Astrocyte of the hippocampus (primary cell): ENCODE data around the gene SLC29A3.
"Not testable (repeated sequence)": the region's sequence is repeated elsewhere in the genome, so short reads cannot be mapped to it uniquely, and the experiment has no call there.

ENCODE experiments used
- DNase-seq: peaks from one replicate; pipeline ENCODE4 v3.0.0; 2011; ENCODE audit warnings: low read depth, low spot score

Gene SLC29A3

DNA sequence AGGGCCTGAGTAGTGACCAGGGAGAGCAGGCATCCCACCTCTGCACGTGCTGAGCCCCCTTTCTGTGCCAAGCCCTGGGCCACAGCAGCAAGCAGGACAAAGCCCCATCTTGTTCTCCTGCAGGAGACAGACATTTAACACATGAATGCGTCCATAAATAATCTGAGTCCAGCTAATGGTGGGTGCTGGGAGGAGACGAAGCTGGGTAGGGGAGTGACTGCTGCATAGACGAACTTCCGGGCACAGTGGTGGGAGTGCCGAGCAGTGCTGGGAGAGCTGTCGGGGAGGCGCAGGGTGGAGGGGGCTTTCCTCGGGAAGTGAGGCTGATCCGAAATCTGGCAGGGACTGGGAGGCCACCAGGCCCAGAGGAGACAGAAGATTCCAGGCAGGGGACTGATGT lies 35.2 kb upstream of the SLC29A3 start:
- no peak for DNase-seq

- DNase-seq, result no peak
Observed at GRCh38 chr10:71284544-71285179, 34.4 kb upstream of the SLC29A3 start.

DNA sequence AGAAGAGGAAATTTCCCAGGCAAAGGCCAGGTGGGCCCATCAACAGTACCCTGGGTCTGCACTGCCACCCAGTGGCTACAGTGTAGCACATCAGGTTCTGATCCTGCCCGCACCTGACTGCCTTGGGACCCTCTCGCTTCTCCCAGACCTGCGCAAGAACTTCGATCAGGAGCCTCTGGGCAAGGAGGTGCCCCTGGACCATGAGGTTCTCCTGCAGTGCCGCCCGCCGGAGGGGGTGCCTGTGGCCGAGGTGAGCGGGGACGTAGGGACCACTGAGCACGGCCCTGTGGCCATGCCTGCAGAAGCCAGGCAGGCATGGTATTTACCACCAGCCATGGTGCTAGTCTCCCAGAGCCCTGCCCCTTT lies 33.9 kb upstream of the SLC29A3 start:
- peak; percentile 66 for DNase-seq

DNA sequence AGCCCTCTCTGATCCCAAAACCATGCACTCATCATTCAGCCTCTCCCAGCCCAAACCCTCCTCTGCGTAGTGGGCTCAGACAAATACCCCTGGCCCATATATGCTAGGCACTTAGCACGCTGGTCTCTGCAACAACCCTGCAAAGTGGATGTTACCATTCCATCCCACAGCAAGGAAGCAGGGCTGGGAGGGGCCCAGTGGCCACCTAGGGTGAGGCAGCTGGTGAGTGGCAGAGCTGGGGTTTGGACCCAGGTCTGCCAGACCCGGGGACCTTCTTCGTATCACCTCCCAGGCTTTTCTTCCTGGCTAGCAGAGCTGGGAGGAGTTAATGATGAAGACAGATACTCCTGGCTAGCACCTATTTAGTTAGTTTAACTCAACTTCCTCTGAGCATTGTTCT lies 33.1 kb upstream of the SLC29A3 start:
- no peak for DNase-seq

DNA sequence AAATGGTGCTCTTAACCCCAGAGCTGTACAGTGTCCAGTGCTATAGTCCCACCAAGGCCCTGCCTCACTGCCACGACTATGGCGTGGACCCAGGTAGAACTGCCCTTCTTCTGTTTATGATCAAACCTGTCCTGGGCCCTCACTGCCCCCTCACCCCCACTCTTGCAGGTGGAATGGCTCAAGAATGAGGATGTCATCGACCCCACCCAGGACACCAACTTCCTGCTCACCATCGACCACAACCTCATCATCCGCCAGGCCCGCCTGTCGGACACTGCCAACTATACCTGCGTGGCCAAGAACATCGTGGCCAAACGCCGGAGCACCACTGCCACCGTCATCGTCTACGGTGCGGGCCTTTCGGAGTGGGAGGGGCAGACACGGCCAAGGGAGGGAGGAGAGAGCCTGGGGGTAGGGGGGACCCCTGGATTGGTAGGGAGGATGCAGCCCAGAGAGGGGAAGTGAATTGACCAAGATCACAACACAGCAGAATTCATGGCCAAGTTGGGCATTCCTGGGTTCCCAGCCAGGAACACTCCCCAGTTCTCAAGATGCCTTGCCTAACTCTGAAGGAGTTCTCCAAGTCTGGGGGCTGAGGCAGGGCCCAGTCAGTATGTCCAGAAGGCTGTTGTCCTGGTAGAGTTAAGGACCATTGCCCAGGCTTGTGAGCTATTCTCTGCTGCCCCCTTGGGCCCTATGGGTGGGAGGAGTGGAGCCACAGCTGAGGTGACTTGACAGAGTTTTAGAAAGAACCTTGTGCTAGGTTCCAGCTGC lies 32.4 kb upstream of the SLC29A3 start:
- DNase-seq, result no peak

DNA sequence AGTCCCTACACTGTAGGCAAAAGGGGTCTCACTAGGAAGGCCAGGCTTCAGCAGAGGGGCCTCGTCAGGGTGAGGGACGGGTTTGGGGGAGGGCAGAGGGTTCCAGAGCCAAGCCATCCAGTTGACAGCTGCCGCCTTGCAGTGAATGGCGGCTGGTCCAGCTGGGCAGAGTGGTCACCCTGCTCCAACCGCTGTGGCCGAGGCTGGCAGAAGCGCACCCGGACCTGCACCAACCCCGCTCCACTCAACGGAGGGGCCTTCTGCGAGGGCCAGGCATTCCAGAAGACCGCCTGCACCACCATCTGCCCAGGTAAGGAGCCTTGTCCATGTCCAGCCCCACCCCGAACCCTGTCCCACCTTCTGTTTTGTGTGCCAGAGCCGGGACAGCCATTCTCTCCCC lies 31.6 kb upstream of the SLC29A3 start:
- DNase-seq, result no peak

DNA sequence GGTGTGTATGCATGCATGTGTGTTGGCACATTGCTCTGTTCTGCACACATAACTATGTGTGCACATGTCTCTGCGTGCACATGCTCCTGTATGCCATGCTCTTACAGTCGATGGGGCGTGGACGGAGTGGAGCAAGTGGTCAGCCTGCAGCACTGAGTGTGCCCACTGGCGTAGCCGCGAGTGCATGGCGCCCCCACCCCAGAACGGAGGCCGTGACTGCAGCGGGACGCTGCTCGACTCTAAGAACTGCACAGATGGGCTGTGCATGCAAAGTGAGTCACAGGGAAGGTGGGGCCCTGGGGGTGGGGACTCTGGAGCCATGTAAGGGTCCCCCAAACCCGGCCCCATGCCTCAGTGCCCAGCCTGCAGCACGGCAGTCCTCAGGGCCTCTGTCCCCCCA lies 30.6 kb upstream of the SLC29A3 start:
- no peak for DNase-seq

DNA sequence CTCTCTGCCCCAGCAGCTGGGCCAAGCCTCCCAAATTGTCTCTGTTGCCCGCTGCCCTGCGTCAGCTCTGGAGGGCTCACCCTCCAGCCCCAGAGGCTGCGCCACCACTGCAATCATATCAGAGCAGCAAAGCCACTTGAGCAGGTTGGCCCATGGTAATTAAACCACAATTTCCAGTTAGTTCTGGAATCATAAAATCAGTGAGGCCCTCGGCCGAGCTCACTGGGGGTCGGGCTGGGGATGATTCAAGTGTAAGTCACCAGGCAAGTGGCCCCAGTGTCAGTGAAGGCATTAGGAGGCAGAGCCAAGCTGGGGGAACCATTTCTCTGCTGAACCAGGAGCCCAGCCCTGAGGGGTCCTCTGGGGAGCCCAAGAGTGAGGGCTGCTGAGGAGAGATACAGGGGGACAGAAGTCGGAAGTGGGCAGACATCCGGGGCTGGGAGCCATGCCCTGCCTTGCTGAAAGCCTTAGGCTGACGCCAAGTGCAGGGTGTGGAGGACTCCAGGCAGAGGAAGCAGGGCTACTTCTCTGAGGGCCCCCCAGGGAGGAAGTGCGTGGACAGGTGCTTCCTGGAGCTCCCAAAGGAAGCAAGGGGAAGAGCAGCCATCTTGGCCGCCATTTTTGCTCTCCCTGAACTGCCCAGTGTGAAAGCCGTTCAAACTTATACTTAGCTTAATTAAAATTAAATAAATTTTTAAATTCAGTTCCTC lies 29.5 kb upstream of the SLC29A3 start:
- DNase-seq, result no peak

DNA sequence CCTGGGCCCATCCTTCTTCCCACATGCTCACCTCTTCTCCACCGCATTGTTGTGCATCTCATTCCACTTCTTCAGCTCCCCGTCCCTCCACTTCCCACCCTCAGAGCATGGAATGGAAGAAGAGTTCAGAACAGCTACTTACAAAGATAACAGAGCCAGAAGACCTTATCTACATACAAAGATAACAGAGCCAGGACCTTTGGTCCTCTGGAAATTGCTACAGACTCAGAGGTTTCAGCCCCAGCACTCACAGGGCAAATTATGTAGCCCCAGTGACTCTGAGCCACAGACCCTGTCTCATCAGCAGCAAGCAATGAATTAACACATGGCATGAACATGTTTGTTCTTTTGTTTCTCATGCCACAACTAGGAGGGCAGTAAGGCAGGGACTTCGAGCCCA lies 28.7 kb upstream of the SLC29A3 start:
- DNase-seq, result no peak

GRCh38 chr10:71290806-71291527 lies 28.1 kb upstream of the SLC29A3 start:
- no peak for DNase-seq

- DNase-seq, result no peak
Observed at GRCh38 chr10:71291528-71291900, 27.5 kb upstream of the SLC29A3 start.

GRCh38 chr10:71292624-71293445 lies 26.2 kb upstream of the SLC29A3 start:
- DNase-seq, result no peak

DNA sequence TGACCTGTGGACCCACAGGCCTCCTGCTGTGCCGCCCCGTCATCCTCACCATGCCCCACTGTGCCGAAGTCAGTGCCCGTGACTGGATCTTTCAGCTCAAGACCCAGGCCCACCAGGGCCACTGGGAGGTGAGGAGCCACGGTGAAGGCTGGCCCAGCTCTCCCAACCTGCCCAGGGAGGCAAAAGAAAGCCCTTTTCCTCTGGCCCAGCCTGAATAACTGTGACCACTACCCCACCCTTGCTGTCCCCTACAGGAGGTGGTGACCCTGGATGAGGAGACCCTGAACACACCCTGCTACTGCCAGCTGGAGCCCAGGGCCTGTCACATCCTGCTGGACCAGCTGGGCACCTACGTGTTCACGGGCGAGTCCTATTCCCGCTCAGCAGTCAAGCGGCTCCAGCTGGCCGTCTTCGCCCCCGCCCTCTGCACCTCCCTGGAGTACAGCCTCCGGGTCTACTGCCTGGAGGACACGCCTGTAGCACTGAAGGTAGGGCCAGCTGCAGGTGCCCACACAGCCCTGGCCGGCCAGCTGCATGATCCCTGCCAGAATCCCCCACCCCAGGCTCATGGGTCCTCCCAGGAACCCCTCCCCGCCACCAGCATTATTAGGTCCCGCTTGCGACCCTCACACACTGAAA lies 25.5 kb upstream of the SLC29A3 start:
- no peak for DNase-seq

GRCh38 chr10:71294091-71294561 lies 24.9 kb upstream of the SLC29A3 start:
- no peak for DNase-seq

GRCh38 chr10:71294856-71295255 lies 24.2 kb upstream of the SLC29A3 start:
- DNase-seq, result no peak

DNA sequence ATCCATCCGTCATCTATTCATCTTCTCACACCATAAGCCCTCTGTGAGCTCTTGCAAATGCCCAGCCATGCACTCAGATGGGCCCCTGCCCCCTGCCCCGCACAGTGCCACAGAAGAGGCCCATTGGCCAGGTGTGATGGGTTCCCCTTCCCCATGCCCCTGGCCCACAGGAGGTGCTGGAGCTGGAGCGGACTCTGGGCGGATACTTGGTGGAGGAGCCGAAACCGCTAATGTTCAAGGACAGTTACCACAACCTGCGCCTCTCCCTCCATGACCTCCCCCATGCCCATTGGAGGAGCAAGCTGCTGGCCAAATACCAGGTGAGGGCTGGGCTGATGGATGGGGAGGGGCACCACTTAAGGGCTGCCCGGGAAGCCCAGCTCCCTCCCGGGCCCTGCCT lies 23.4 kb upstream of the SLC29A3 start:
- no peak for DNase-seq

DNA sequence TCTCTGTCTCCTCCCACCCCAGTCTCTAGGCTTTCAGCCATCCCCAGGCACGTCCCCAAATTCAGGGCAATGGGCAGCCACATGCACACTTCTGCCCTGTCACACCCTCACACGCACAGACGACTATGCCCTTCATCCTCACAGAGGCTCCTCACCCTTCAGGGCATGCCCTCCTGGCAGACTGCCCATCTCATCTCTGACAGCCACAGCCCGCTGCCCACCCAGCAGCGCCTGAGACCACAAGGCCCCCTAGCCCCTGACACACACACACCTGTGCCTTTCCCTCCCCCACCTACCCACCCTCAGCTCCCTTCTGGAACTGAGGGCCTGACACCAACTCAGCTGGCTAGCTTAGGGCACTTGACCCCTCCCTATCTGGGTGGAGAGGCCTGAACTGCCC lies 23.0 kb upstream of the SLC29A3 start:
- no peak for DNase-seq

GRCh38 chr10:71296811-71297210 lies 22.2 kb upstream of the SLC29A3 start:
- DNase-seq, result not testable (repeated sequence)

- DNase-seq, result no peak
Observed at GRCh38 chr10:71297343-71297742, 21.7 kb upstream of the SLC29A3 start.

DNA sequence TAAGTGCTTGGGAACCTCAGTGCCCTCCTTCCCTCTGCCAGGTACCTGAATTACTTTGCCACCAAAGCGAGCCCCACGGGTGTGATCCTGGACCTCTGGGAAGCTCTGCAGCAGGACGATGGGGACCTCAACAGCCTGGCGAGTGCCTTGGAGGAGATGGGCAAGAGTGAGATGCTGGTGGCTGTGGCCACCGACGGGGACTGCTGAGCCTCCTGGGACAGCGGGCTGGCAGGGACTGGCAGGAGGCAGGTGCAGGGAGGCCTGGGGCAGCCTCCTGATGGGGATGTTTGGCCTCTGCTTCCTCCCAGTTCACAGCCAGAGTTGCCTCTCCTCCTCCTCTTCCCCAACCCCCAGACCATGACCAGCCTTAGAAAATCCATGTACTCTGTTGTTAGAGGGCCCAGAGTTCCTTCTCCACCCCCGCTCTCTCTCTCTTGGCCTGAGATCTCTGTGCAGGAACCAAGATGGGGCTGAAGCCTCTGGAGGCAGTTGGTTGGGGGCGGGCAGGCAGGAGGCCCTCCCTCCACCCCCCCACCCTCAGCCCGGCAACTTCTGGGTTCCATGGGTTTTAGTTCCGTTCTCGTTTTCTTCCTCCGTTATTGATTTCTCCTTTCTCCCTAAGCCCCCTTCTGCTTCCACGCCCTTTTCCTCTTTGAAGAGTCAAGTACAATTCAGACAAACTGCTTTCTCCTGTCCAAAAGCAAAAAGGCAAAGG lies 19.8 kb upstream of the SLC29A3 start:
- no peak for DNase-seq
